Activated CD4-positive, alpha-beta T cell treated with anti-CD3 and anti-CD28 coated beads, Interleukin-2, Interleukin-4, amounts not matched to agents 100 ng/mL and 50 ng/mL, durations not matched to agents 16 hours and 8 hours (primary cell): ENCODE results near the gene RBBP6.
"Not testable (repeated sequence)": the region's sequence is repeated elsewhere in the genome, so short reads cannot be mapped to it uniquely, and the experiment has no call there.

Experiments
- DNase-seq: peaks from one replicate; pipeline ENCODE4 v3.0.0-alpha.2; 2020; ENCODE audit warnings: low spot score

The RBBP6 gene, protein sequence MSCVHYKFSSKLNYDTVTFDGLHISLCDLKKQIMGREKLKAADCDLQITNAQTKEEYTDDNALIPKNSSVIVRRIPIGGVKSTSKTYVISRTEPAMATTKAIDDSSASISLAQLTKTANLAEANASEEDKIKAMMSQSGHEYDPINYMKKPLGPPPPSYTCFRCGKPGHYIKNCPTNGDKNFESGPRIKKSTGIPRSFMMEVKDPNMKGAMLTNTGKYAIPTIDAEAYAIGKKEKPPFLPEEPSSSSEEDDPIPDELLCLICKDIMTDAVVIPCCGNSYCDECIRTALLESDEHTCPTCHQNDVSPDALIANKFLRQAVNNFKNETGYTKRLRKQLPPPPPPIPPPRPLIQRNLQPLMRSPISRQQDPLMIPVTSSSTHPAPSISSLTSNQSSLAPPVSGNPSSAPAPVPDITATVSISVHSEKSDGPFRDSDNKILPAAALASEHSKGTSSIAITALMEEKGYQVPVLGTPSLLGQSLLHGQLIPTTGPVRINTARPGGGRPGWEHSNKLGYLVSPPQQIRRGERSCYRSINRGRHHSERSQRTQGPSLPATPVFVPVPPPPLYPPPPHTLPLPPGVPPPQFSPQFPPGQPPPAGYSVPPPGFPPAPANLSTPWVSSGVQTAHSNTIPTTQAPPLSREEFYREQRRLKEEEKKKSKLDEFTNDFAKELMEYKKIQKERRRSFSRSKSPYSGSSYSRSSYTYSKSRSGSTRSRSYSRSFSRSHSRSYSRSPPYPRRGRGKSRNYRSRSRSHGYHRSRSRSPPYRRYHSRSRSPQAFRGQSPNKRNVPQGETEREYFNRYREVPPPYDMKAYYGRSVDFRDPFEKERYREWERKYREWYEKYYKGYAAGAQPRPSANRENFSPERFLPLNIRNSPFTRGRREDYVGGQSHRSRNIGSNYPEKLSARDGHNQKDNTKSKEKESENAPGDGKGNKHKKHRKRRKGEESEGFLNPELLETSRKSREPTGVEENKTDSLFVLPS (N-terminal part only)

DNA sequence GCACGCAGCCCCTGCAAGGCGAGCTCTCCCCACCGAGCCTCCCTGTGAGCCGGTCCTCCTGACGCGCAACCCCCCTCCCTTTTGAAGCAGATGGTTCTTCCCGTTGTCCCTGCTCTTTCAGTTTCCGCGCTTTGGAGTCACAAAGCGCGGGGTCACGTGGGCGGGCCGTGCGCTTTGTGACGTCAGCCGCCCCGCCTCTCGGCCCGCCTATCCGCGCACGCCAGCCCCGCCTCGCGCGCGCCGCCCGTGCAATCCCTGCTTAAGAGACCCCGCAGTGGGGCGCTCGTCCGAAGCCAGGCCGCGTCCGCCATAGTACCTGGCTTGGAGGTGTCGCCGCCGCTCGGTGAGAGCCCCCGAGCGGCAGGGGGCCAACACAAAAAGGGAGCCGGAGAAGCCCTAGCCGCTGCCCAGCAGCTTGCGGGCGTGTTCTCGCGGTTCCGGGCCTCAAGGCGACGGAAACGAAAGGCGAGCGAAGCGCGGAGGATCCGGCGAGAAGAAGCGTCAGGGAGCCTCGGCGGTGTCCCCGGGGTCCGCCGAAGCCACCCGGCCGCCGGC, at the start of gene RBBP6:
TSS of gene RBBP6 (plus strand) at position 272 of the 555 bp plus-strand sequence. CDS start 1,061 bp downstream, outside the sequence.
- peak; percentile 94 for DNase-seq

DNA sequence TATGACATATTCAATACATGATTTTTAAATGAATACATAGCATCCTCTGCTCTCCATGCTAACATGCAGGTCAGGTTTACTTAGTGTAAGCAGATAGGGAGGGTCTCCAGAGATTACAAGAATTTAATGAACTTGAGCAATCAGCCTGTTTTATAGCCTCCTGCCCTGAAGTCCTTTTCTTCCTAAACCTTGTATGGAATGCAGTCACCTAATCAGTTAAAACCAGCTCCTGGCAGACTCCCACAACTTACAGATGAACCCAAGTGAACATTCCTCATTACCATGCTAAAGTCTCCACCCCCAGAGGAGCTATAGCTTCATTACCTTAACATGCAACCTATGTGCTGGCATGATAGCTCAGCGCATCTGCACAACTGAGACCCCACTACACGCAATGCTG, 48.5 kb upstream of the RBBP6 start:
- DNase-seq, result no peak

DNA sequence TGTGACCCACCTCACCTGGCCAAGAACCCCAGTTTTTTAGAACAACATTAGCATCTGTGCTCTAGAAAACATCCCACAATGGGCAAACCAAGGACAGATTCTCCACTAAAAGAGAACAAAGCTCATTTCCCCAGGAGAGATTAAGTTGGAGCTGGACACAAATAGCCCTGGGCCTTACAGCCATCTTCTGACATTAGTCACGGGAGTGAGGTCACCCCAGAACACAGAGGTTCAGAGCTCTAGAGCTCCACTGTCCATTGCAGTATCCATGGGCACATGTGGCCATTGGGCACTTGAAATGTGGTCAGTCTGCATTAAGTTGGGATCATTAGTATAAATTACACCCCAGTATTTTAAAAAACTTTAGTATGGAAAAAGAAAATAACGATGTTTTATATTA, 47.6 kb upstream of the RBBP6 start:
- no peak for DNase-seq

DNA sequence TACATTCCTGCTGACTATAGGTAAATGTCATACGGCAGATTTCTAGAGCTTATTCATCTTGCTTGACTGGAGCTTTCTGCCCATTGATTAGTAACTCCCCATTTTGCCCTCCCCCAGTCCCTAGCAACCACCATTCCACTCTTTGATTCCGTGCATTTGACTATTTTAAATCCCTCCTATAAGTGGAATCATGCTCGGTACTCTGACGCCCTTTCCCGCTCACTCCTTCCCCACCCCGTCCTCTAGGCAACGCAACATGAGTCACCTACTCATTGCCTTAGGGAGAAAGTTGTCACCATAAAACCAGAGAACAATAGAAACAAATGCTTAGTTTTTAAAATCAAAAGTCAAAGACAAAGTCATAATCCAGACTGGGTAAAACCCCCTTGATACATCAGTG, 45.5 kb upstream of the RBBP6 start:
- no peak for DNase-seq

DNA sequence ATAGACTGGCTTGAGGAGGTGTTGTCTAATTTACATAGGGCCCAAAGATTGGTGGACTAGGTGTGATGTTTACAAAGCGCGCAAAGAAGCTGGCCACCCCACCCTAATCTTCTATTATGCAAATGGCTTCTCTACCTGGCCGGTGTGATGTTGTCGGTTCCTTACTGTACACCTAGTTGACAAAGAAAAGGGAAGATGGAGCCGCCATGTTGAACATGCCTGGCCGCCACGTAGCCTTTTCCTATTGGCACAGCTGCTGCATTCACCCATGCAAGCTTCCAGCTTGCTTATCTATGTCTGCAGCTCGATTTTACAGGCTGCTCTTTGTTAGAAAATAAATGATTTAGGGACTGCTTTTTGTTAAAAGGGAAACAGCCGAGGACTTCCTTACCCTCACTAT, 44.2 kb upstream of the RBBP6 start:
- not testable (repeated sequence) for DNase-seq

DNA sequence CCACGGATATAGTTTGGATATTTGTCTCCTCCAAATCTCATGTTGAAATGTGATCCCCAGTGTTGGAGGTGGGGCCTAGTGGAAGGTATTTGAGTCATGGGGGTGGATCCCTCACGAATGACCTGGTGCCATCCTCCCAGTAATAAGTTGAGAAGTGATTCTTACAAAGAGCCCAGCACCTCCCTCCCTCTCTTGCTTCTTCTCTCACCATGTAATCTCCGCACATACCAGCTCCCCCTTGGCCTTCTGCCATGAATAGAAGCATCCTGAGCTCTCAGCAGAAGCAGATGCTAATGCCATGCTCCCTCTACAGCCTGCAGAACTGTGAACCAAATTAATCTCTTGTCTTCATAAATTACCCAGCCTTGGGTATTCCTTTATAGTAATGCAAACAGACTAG, 41.9 kb upstream of the RBBP6 start:
- no peak for DNase-seq

DNA sequence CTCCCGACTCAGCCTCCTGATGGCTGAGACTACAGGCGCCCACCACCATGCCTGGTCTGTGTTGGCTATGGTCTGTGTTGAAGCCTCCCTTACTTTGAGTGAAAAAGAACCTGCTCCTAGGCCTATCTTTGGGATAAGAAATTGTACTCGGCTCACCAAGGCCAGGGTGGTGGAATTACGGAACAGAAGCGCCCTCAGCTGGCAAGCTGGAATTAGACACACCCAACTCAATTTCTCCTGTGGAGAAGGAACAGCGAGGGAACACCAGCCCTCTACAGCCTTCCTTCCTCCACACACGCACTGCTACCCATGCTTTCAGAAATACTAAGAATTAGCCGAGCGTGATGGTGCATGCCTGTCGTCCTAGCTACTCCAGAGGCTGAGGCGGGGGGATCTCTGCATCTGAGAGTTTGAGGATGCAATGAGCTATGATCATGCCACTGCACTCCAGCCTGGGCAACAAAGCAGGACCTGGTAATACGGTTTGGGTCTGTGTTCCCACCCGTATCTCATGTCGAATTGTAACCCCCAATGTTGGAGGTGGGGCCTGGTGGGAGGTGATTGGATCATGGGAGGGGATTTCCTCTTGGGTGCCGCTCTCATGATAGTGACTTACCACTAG, 40.1 kb upstream of the RBBP6 start:
- DNase-seq, result peak; percentile 26

DNA sequence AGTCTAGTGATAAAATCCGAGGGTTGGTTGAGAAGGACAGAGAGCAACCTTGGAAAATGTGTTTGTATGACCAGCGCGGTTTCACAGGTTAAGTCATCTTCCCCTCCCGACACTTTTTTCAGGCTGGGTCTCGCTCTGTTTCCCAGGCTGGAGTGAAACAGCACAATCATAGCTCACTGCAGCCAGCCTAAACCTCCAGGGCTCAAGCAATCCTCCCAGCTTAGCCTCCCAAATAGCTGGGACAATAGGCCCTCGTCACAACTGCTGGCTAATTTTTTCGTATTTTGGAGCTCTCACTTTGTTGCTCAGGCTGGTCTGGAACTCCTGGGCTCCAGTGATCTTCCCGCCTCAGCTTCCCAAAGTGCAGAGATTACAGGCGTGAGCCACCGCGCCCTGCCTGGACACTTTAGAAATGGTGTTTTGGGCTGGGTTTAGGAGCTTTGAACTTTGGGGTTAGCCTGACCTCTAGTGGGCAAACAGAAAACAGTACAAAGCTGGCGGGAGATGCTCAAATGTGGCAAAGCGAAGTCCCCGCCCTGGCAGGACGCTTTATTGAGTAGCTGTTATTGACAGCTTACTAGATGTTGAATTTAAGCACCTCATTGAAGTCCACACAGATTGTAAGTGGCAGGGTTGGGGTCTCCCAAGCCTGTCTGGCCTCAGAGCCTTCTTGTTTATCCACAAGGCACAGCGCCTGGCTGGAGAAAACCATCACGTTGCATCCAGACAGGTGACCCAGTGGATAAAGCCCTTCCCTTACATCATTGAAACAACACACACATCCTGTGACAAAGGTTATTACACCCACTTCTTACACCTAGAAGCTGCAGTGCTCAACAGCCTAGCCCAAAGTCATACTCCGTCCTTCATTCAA, 34.7 kb upstream of the RBBP6 start:
- peak; percentile 70 for DNase-seq

DNA sequence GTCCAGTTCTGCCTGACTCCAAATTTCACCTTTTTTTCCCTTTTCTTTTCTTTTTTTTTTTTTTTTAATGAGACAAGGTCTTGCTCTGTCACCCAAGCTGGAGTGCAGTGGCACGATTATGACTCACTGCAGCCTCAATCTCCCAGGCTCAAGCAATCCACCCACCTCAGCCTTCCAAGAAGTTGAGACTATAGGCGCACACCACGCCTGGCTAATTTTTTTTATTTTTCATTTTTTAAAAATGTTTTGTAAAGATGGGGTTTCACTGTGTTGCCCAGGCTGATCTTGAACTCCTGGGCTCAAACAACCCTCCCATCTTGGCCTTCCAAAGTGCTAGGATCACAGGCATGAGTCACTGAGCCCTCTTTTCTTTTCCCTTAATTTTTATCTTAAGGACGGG, 33.4 kb upstream of the RBBP6 start:
- no peak for DNase-seq

DNA sequence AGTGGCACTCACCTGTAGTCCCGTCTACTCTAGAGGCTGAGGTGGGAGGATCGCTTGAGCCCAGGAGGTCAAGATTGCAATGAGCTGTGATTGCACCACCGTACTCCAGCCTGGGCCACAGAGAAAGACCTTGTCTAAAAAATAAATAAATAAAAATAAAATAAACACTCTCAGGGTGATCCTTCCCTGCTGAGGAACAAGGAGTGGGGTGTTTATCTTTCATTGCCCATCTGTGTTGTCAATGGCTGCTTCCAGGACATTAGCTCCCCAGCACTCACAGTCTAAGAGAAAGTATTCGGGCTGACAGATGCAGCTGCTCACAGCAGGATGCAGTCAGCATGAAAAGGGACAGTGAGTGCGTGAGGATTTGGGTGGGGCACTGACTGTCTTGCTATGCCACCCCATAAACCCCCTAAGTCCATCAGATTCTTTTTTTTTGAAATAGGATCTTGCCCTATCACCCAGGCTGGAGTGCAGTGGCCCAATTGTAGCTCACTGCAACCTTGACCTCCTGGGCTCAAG, 31.3 kb upstream of the RBBP6 start:
- no peak for DNase-seq

DNA sequence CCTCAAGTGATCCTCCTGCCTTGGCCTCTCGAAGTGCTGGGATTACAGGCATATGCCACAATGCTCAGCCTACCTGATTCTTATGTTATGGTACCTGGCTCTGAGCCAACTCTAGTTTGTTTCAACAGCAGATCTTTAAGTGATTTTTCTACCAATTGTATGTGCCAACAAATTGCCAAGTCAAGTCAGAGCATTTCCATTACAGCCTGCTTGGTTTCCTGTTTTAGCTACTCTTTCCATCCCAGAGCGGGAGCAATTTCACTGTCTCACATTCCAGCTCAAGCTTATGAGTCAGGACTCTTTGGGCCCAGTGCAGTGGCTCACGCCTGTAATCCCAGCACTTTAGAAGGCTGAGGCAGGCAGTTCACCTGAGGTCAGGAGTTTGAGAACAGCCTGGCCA, 30.8 kb upstream of the RBBP6 start:
- DNase-seq, result no peak

DNA sequence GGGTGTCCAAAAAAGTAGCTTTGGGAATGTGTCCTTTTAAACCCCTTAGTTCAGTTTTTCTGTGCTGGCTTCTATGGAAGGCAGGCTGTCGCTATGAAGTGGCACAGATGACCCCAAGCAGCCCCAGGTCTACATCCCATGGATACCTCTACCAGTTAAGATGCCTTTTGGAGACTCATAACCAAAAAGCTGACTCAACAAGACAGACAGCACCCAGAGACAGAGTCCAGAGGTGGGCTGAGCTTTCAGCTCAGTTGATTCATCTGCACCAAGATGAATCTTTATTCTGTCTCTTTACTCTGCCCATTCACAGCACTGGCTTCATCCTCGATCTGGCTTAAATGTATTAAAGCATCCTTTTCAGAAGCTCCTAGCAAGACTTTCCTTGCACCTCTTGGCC, 29.8 kb upstream of the RBBP6 start:
- DNase-seq, result no peak

DNA sequence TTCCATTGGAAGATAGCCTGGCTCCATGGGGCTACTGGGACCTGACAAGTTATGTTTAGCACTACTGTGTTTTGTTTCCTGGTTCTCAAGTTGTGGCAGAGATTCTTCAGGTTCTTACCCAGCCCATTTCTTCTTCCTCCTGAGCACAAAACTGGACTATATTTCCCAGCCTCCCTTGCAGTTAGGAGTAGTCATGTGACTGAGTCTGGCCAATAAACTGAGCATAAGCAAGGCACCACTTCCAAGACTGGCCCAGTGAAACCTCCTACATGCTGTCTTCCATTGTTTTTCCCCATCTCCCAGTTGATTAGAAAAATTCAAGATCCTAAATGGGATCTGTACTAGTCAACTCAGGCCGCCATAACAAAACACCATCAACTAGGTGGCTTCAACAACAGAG, 28.2 kb upstream of the RBBP6 start:
- no peak for DNase-seq

DNA sequence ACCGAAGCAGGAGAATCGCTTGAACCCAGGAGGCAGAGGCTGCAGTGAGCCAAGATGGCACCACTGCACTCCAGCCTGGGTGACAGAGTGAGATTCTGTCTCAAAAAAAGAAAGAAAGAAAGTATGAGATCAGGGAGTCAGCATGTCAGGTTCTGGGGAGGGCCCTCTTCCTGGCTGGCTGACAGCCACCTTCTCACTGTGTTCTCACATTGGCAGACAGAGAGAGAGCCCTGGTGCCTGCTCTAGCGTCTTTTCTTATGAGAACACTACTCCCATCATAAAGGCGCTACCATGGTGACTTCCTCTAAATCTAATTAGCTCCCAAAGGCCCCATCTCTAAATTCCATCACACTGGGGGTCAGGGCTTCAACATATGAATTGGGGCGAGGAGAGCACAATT, 27.6 kb upstream of the RBBP6 start:
- DNase-seq, result no peak

DNA sequence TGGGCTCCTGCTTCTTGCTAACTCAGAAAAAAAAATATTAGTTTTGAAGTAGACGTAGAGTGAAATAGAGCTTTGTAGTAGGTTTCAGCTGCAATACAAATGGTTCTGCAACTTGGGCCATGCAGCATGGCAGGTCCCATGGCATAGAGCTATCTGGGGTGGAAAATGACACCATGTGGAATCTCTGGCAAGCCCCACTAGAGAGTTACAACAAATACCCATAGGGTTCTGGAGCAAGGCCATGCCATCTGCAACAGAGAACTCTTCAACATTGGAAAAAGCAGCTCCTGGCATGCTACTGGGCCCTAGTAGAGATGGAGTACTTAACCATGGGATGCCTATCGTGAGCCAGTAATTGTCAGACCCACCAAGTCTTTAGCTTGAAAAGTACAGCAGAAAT, 25.3 kb upstream of the RBBP6 start:
- DNase-seq, result no peak

DNA sequence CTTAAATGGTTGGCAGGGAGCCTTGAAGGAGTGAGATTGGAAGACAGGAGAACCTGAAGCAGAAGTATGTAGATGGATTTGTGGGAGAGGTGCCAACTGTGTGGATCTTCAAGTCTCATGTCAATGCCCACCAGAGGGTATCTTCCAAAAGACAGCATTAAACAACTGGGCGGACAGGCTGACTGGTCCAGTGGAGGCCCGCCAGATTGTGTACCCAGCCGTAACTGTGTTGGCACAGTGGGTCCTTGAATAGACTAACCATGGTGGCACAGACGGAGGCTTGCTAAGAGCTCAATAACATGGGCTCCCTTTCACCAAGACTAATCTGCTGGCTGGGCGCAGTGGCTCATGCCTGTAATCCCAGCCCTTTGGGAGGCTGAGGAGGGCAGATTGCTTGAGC, 24.2 kb upstream of the RBBP6 start:
- DNase-seq, result no peak

DNA sequence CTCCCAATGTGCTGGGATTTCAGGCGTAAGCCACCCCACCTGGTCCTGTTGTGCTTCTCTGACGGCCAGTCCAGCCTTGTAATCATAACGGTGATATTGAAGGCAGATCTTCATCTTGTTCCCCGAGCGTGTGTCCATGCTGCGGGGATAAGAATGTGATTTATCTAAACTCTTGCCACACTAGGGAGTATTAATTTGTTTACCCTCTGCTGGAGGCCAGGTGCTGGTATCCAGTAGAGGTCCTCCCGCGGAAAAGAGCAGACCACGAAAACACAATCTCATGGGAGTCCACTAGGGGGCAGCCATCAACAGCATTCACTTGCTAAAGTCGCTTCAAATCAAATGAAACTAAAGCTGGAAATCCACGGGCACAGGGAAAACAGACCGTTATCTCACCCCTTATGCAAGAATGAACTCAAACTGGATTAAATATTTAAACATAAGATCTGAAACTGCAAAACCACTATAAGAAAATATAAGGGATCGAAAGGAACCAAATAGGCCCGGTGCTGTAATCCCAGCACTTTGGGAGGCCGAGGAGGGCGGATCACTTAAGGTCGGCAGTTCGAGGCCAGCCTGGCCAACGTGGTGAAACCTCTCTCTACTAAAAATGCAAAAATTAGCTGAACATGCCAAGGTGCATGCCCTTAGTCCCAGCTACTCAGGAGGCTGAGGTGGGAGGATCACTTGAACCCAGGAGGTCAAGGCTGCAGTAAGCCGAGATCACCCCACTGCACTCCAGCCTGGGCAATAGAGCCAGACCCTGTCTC, 22.3 kb upstream of the RBBP6 start:
- peak; percentile 79 for DNase-seq

DNA sequence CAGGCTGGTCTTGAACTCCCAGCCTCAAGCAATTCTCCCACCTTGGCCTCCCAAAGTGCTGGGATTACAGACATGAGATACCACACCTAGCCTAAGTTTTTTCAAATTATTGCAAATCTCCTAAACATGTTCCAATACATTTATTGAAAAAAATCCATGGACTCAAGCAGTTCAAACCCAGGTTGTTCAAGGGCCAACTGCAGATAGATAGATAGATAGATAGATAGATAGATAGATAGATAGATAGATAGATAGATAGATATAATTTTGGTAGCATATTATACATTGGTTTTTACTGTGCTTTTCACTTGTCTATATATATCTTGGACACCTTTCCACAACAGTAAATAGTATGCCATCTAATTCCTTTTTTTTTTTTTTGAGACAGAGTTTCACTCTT, 20.9 kb upstream of the RBBP6 start:
- no peak for DNase-seq

DNA sequence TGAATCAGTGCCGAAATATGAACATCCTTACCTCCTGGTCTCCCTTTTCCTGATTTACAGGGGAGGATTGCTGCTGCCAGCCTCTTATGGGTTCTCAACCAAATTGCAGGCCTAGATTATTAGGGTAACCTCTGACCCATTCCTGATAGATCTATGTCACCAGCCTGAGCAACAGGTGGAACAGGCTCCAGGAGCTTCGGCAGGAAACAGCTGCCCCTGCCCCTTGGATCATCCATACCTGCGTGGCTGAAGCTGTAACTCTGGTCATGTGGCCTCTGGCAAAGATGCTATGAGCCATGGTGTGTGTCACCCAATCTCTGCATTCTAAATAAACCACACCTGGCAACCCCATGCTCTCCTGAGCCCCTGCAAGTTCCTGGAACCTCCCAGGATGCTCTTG, 18.4 kb upstream of the RBBP6 start:
- DNase-seq, result no peak

DNA sequence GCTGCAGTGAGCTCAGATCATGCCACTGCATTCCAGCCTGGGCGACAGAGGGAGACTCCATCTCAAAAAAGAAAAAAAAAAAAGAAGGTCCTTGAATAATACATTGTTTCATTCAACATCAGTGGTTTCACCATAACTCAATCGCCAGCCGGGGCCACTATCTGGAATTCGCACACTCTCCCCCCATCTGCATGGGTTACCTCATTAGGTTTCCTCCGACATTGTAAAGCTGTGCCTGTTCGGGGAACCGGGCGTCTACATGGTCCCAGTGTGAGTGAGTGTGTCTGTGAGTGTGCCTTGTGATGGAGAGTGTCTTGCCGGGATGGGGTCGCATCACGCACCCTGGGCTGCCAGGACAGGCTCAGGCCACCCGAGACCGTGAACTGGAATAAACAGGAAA, 16.6 kb upstream of the RBBP6 start:
- no peak for DNase-seq
